HCT116 (cell line): ENCODE measurements around the gene NKX6-1. TPM values are rescaled to one million over a fixed set of nuclear protein-coding genes. Genes with fewer than 3 reads are reported as not detected.

Experiments
- ATAC-seq: fragments of 200-7000 bp; cut with Tn5 transposase; 2 replicates; pipeline ENCODE4 v1.9.1; 2020; ENCODE audit warnings: mild to moderate bottlenecking, moderate library complexity
- BruUV-seq: library from RNA; stranded (reverse); fragments of 400-500 nt; replicated peaks from 2 replicates; lab custom pipeline; 2021; lab: Mats Ljungman, UMichigan
- CTCF ChIA-PET: fragments of 300-600 bp; sonication (Branson Sonifier 250); formaldehyde crosslinking; loops from one replicate; lab custom pipeline; 2021; ENCODE audit warnings: antibody characterized with exemption; lab: Charles Lee
- POLR2A ChIA-PET: fragments of 300-600, 350-600 bp; sonication (Branson Sonifier 250); formaldehyde crosslinking; loops from one replicate; lab custom pipeline; 2021; ENCODE audit warnings: antibody characterized with exemption; lab: Charles Lee
- RAD21 ChIA-PET, 2 experiments: fragments of 300-600 bp; sonication (Branson Sonifier 250); formaldehyde crosslinking; loops; one replicate each; lab custom pipeline; 2023; ENCODE audit warnings: low total read pairs in 2 of 2; ENCODE audit not compliant: uncharacterized antibody in 2 of 2, unreplicated experiment in 2 of 2, low non-redundant PET in 1 of 2; lab: Charles Lee
- DNase-seq: peaks from one replicate; pipeline ENCODE4 v3.0.0-alpha.2; 2010; ENCODE audit warnings: low read depth, low spot score
- H2AFZ ChIP-seq: fragments of 200-600 bp; shearing (Covaris generic), sonication (generic); 2 replicates; pipeline ENCODE4 v1.6.1; 2017; ENCODE audit warnings: low read depth, mixed run types, mixed read lengths, antibody characterized with exemption, low read length; ENCODE audit not compliant: poor library complexity, severe bottlenecking
- H3K27ac ChIP-seq: 2 replicates; pipeline ENCODE4 v1.5.1; 2012; ENCODE audit warnings: low read depth, low read length
- H3K27me3 ChIP-seq: fragments of 200-600 bp; sonication (generic); 2 replicates; pipeline ENCODE4 v1.6.1; 2016; ENCODE audit warnings: mixed run types, low read length, mixed read lengths; ENCODE audit not compliant: insufficient read depth
- H3K36me3 ChIP-seq, 2 experiments: fragments of 200-500 bp in 1 of 2; fragments of 200-600 bp in 1 of 2; sonication (Bioruptor generic) in 1 of 2; sonication (generic) in 1 of 2; 2 replicates each; pipeline versions ENCODE4 v1.5.1 to v1.6.1; 2014 to 2016; ENCODE audit warnings: low read length in 2 of 2, inconsistent platforms in 1 of 2, mixed read lengths in 1 of 2, mixed run types in 1 of 2; ENCODE audit not compliant: insufficient read depth in 2 of 2, control insufficient read depth in 1 of 2
- H3K4me1 ChIP-seq, 2 experiments: fragments of 200-600 bp in 1 of 2; sonication (generic) in 1 of 2; 2 replicates each; pipeline versions ENCODE4 v1.5.1 to v1.6.1; 2012 to 2017; ENCODE audit warnings: low read length in 2 of 2, inconsistent platforms in 1 of 2, mild to moderate bottlenecking in 1 of 2, mixed read lengths in 1 of 2, mixed run types in 1 of 2, moderate library complexity in 1 of 2; ENCODE audit not compliant: insufficient read depth in 2 of 2, control insufficient read depth in 1 of 2
- H3K4me2 ChIP-seq: fragments of 200-600 bp; sonication (generic); 2 replicates; pipeline ENCODE4 v1.6.1; 2017; ENCODE audit warnings: mixed run types, low read length, mixed read lengths
- H3K4me3 ChIP-seq, 2 experiments: fragments of 200-600 bp in 1 of 2; sonication (generic) in 1 of 2; replicated peaks in 1 of 2; 2 replicates each; pipeline ENCODE4 v1.5.1; 2011 to 2016; ENCODE audit warnings: low read length in 2 of 2, control low read depth in 1 of 2, low read depth in 1 of 2, mild to moderate bottlenecking in 1 of 2, mixed read lengths in 1 of 2, mixed run types in 1 of 2
- H3K79me2 ChIP-seq: fragments of 200-600 bp; sonication (generic); 2 replicates; pipeline ENCODE4 v1.6.1; 2017; ENCODE audit warnings: mild to moderate bottlenecking, mixed run types, low read length, moderate library complexity, mixed read lengths; ENCODE audit not compliant: insufficient read depth
- H3K9ac ChIP-seq: fragments of 200-600 bp; sonication (generic); 2 replicates; pipeline ENCODE4 v1.6.1; 2016; ENCODE audit warnings: low read length, mixed read lengths
- H3K9me2 ChIP-seq: fragments of 200-600 bp; sonication (generic), shearing (Covaris generic); 2 replicates; pipeline ENCODE4 v1.6.1; 2017; ENCODE audit warnings: mixed run types, mild to moderate bottlenecking, moderate library complexity; ENCODE audit not compliant: insufficient read depth
- H3K9me3 ChIP-seq, 2 experiments: fragments of 200-500 bp in 1 of 2; fragments of 200-600 bp in 1 of 2; sonication (Bioruptor generic) in 1 of 2; sonication (generic) in 1 of 2; 2 replicates each; pipeline ENCODE4 v1.6.1; 2014 to 2017; ENCODE audit warnings: low read length in 2 of 2, mixed read lengths in 2 of 2, inconsistent platforms in 1 of 2, low read depth in 1 of 2, mild to moderate bottlenecking in 1 of 2, mixed run types in 1 of 2, moderate library complexity in 1 of 2; ENCODE audit not compliant: control insufficient read depth in 1 of 2, insufficient read depth in 1 of 2
- H4K20me1 ChIP-seq: fragments of 200-600 bp; sonication (generic), shearing (Covaris generic); 2 replicates; pipeline ENCODE4 v1.6.1; 2017; ENCODE audit warnings: mixed run types, mild to moderate bottlenecking, moderate library complexity; ENCODE audit not compliant: insufficient read depth
- ATF3 ChIP-seq: IDR thresholded peaks from 2 replicates; pipeline ENCODE4 v1.6.1; 2012
- EZH2phosphoT487 ChIP-seq: fragments of 200-600 bp; IDR thresholded peaks from 2 replicates; pipeline ENCODE4 v1.6.1; 2018; ENCODE audit warnings: antibody characterized with exemption, borderline replicate concordance
- MAX ChIP-seq: IDR thresholded peaks from 2 replicates; pipeline ENCODE4 v1.6.1; 2012
- SP1 ChIP-seq: IDR thresholded peaks from 2 replicates; pipeline ENCODE4 v1.6.1; 2012; ENCODE audit warnings: low read depth
- YY1 ChIP-seq: IDR thresholded peaks from 2 replicates; pipeline ENCODE4 v1.6.1; 2011; ENCODE audit warnings: low read length, low read depth, moderate library complexity, mild to moderate bottlenecking; ENCODE audit not compliant: insufficient replicate concordance; ENCODE audit errors: extremely low read depth
- ZBTB33 ChIP-seq: IDR thresholded peaks from 2 replicates; pipeline ENCODE4 v1.6.1; 2011; ENCODE audit warnings: mild to moderate bottlenecking, low read length, moderate library complexity; ENCODE audit not compliant: insufficient replicate concordance; ENCODE audit errors: extremely low read depth
- ZNF274 ChIP-seq: fragments of 200-500 bp; sonication (Bioruptor generic); IDR thresholded peaks from 2 replicates; pipeline ENCODE4 v1.6.1; 2014; ENCODE audit warnings: mild to moderate bottlenecking, low read depth, low read length, inconsistent platforms
- intact Hi-C: fragments of 100-400 bp; cut with micrococcal nuclease; formaldehyde crosslinking; loops from 2 replicates; pipeline ENCODE4 v1.10.0; 2022
- total RNA-seq: library from RNA; stranded (reverse); gene quantifications from one replicate; pipeline ENCODE4 v1.2.1, GENCODE V29; 2021; ENCODE audit not compliant: unreplicated experiment

The NKX6-1 gene
- total RNA-seq, 1 experiment from 2014 or later: 4.2 TPM

GRCh38 chr4:84499624-84499982 lies 511 bp upstream of the NKX6-1 start:
- H3K4me3 ChIP-seq: peak overlapping the region; percentile 46 to 83
- ChIA-PET RAD21 (no interaction called here), CTCF (interaction anchor here (0.8 to 1.3 kb wide), 6 partner anchors 13 to 854 kb away, joined by 3 to 8 read pairs (median 4); no protein-coding TSS in a partner anchor), POLR2A (interaction anchor here (0.8 kb wide), 1 partner anchor 10 kb away, joined by 3 read pairs; no protein-coding TSS in a partner anchor)
- DNase-seq: peak; percentile 12
- peaks cover 0 to under 1% of the 10 kb centered on the region in 2 experiments; a peak in 1 of 4 replicates for H3K36me3 ChIP-seq
- H3K79me2 ChIP-seq: no peaks in the 10 kb centered on the region
- ATAC-seq: peak; percentile 31
- H3K9me3 ChIP-seq: no peaks in the 10 kb centered on the region
- H3K4me2 ChIP-seq: peak overlapping the region; percentile 99
- H2AFZ ChIP-seq: peak overlapping the region; percentile 28
- H3K4me1 ChIP-seq: peaks cover 0 to 14% of the 10 kb centered on the region in 2 experiments; a peak in 1 of 4 replicates
- no peaks in the 10 kb centered on the region for H3K27me3 ChIP-seq
- intact Hi-C loops: no loop called here
- H3K27ac ChIP-seq: no peak overlapping the region
- peak overlapping the region; percentile 17; the same call in 1 of the 2 replicates for H3K9ac ChIP-seq
- no peaks in the 10 kb centered on the region for H4K20me1 ChIP-seq
- no peak for TF ChIP-seq ZBTB33
- no peak for TF ChIP-seq ZNF274
- TF ChIP-seq YY1: no peak
- TF ChIP-seq MAX: no peak; the same call in 1 of the 2 replicates
- TF ChIP-seq ATF3: no peak
- no peak for TF ChIP-seq EZH2phosphoT487
- TF ChIP-seq SP1: no peak
- BruUV-seq: TSS peak; percentile 87
- H3K9me2 ChIP-seq: no peaks in the 10 kb centered on the region
